K562 (cell line): ENCODE results near the gene RASSF7. TPM values are rescaled to one million over a fixed set of nuclear protein-coding genes. Genes with fewer than 3 reads are reported as not detected.

Source experiments
- ATAC-seq: fragments of 200-7000 bp; cut with Tn5 transposase; 3 replicates; pipeline ENCODE4 v1.9.1; 2020; ENCODE audit warnings: moderate library complexity
- BruUV-seq: library from RNA; stranded (reverse); fragments of 400-500 nt; replicated peaks from 2 replicates; lab custom pipeline; 2021; lab: Mats Ljungman, UMichigan
- CTCF ChIA-PET: fragments of 300-600 bp; formaldehyde crosslinking; extraction: SDS; loops from one replicate; lab custom pipeline; 2021; ENCODE audit warnings: low intra/inter-chr PET ratio; lab: Yijun Ruan, JAX
- POLR2A ChIA-PET: fragments of 300-600, 350-650 bp; sonication (Branson Sonifier 250); formaldehyde crosslinking; extraction: SDS; loops from one replicate; lab custom pipeline; 2021; ENCODE audit warnings: antibody characterized with exemption, inconsistent platforms; lab: Yijun Ruan, JAX
- DNase-seq, 4 experiments: peaks; one replicate each; pipeline versions ENCODE4 v3.0.0 to v3.0.0-alpha.2; 2011 to 2018; ENCODE audit warnings: low spot score in 3 of 4, mixed read lengths in 3 of 4; ENCODE audit errors: extremely low read depth in 1 of 4
- FAIRE-seq: peaks from 2 replicates; lab custom pipeline; 2011; peaks lifted over from hg19 to GRCh38; lab: Jason Lieb, UNC
- H2AFZ ChIP-seq: 2 replicates; pipeline ENCODE4 v1.6.0; 2011; ENCODE audit warnings: low read depth, low read length, control low read depth, inconsistent platforms
- H3K27ac ChIP-seq: fragments of 200-600 bp; 3 replicates; pipeline ENCODE4 v1.8.0; 2011; ENCODE audit warnings: low read depth, mild to moderate bottlenecking, control low read depth, inconsistent platforms, low read length, moderate library complexity, mixed read lengths; ENCODE audit errors: extremely low read depth
- H3K27me3 ChIP-seq, 2 experiments: fragments of 300-600 bp in 1 of 2; 2 replicates in 1 of 2; 3 replicates in 1 of 2; pipeline versions ENCODE4 v1.6.0 to v1.8.0; 2011; ENCODE audit warnings: inconsistent platforms in 2 of 2, low read length in 2 of 2, mild to moderate bottlenecking in 1 of 2, mixed read lengths in 1 of 2, moderate library complexity in 1 of 2; ENCODE audit not compliant: control insufficient read depth in 2 of 2, insufficient read depth in 2 of 2
- H3K36me3 ChIP-seq: fragments of 300-600 bp; 3 replicates; pipeline ENCODE4 v1.8.0; 2011; ENCODE audit warnings: mild to moderate bottlenecking, low read length, inconsistent platforms; ENCODE audit not compliant: control insufficient read depth, insufficient read depth
- H3K4me1 ChIP-seq, 2 experiments: fragments of 200-600 bp in 1 of 2; replicated peaks in 1 of 2; 2 replicates in 1 of 2; 3 replicates in 1 of 2; pipeline versions ENCODE4 v1.5.1 to v1.8.0; 2011; ENCODE audit warnings: inconsistent platforms in 2 of 2, low read length in 2 of 2, mild to moderate bottlenecking in 1 of 2, mixed read lengths in 1 of 2, moderate library complexity in 1 of 2; ENCODE audit not compliant: control insufficient read depth in 2 of 2, insufficient read depth in 2 of 2
- H3K4me2 ChIP-seq: 2 replicates; pipeline ENCODE4 v1.6.1; 2011; ENCODE audit warnings: low read length, control low read depth, inconsistent platforms, mixed read lengths; ENCODE audit not compliant: insufficient read depth
- H3K4me3 ChIP-seq: fragments of 200-600 bp; sonication (generic), shearing (Covaris generic); 2 replicates; pipeline ENCODE4 v1.5.1; 2016; ENCODE audit warnings: control low read depth, inconsistent platforms
- H3K79me2 ChIP-seq: fragments of 200-600 bp; 3 replicates; pipeline ENCODE4 v1.8.0; 2011; ENCODE audit warnings: low read length, inconsistent platforms; ENCODE audit not compliant: control insufficient read depth, insufficient read depth
- H3K9ac ChIP-seq, 2 experiments: 2 replicates each; pipeline versions ENCODE4 v1.6.0 to v1.6.1; 2011; ENCODE audit warnings: low read depth in 2 of 2, low read length in 2 of 2, control low read depth in 1 of 2, inconsistent platforms in 1 of 2, mild to moderate bottlenecking in 1 of 2, mixed read lengths in 1 of 2; ENCODE audit not compliant: insufficient read depth in 1 of 2
- H3K9me1 ChIP-seq: one replicate; pipeline ENCODE4 v1.6.0; 2011; ENCODE audit warnings: inconsistent platforms, mild to moderate bottlenecking, low read length, moderate library complexity; ENCODE audit not compliant: control insufficient read depth, insufficient read depth
- H3K9me3 ChIP-seq: replicated peaks from 2 replicates; pipeline ENCODE4 v1.5.1; 2011; ENCODE audit warnings: low read depth, low read length, inconsistent platforms; ENCODE audit not compliant: control insufficient read depth, insufficient read depth
- H4K20me1 ChIP-seq: replicated peaks from 2 replicates; pipeline ENCODE4 v1.6.1; 2011; ENCODE audit warnings: low read length, inconsistent platforms, mixed read lengths; ENCODE audit not compliant: control insufficient read depth, insufficient read depth
- GATAD2B ChIP-seq: fragments of 450-650 bp; IDR thresholded peaks from 2 replicates; pipeline ENCODE4 v1.6.1; 2017; ENCODE audit warnings: mild to moderate bottlenecking, borderline replicate concordance
- POLR2G ChIP-seq: fragments of 200-400 bp; formaldehyde crosslinking; IDR thresholded peaks from 2 replicates; pipeline ENCODE4 v1.6.1; 2017; ENCODE audit warnings: low read depth, mild to moderate bottlenecking, antibody characterized with exemption, low read length, moderate library complexity
- ZBTB2 ChIP-seq: fragments of 450-650 bp; IDR thresholded peaks from 2 replicates; pipeline ENCODE4 v1.6.1; 2016; ENCODE audit warnings: antibody characterized with exemption
- ZNF717 ChIP-seq: fragments of 250-450 bp; sonication (Bioruptor Pico); IDR thresholded peaks from 2 replicates; pipeline ENCODE4 v1.5.0; 2021
- WGBS: fragments of 100-300 bp; shearing (Covaris generic); methylation state at CpG from one replicate; pipeline ENCODE4 v1.1.6; 2016; ENCODE audit warnings: low coverage, mixed read lengths; ENCODE audit not compliant: insufficient coverage; ENCODE audit errors: missing lambda C conversion rate; 5-methylcytosine and 5-hydroxymethylcytosine counted together
- in situ Hi-C: fragments of 300-500 bp; cut with MboI; formaldehyde crosslinking; loops from 4 replicates; pipeline ENCODE4 v1.15.0; 2018; ENCODE audit warnings: inconsistent platforms, mixed read lengths
- intact Hi-C: fragments of 100-400 bp; cut with micrococcal nuclease; formaldehyde crosslinking; loops from 2 replicates; pipeline ENCODE4 v1.14.2; 2022
- polyA plus RNA-seq, 8 experiments: library from polyadenylated mRNA; depleted of rRNA in 4 of 8; stranded (reverse) in 5 of 8; unstranded in 3 of 8; fragments of >200 nt; fragmentation: Nextera tagmentation in 2 of 8; fragmentation: Illumina TruSeq in 1 of 8; extraction: Ambion mirVana in 2 of 8; extraction: Trizol in 1 of 8; gene quantifications; 2 replicates each; pipeline versions ENCODE4 v1.2.1 to v1.2.3, GENCODE V29; 2011 to 2014; ENCODE audit warnings: inconsistent platforms in 1 of 8, missing spikeins in 1 of 8
- total RNA-seq, 7 experiments: library from RNA; depleted of rRNA in 6 of 7; stranded (reverse); fragments of >200 nt in 6 of 7; fragmentation: Illumina TruSeq in 2 of 7; extraction: Trizol in 2 of 7; gene quantifications; 2 replicates each; pipeline versions ENCODE4 v1.2.1 to v1.2.3, GENCODE V29; 2011 to 2021; ENCODE audit warnings: low replicate concordance in 1 of 7

The RASSF7 gene
- total and polyA plus RNA-seq, 9 of the 15 experiments (the other 6 are each of a cell fraction or from before 2014, with no cell fraction given), result 0.41 to 45.2 (median 18.6) TPM

GRCh38 chr11:562046-562645 is 1.4 kb downstream of the RASSF7 start (continued):
- no peak for TF ChIP-seq GATAD2B

GRCh38 chr11:563066-563811 is 2.5 kb downstream of the RASSF7 start:
- WGBS, result 96% methylated on average over 15 of the region's 18 CpGs
- no TSS peak for BruUV-seq
- ChIA-PET CTCF (no interaction called here), POLR2A (interaction anchor here (0.6 to 1.5 kb wide), 3 partner anchors 12 to 133 kb away, joined by 3 to 4 read pairs (median 3); partner anchors contain the start of gene TMEM80)
- TF ChIP-seq POLR2G (peak; percentile 50; the same call in 1 of the 2 replicates), ZNF717 (no peak), ZBTB2 (no peak)
- in situ Hi-C loops, result no loop called here
- DNase-seq (no peak), ATAC-seq (no peak), FAIRE-seq (no peak)
- intact Hi-C loops, result loop anchor here (10.0 kb wide), 1 partner anchor 232 kb away; the partner anchor contains the start of genes CEND1 and SLC25A22
- Histone ChIP-seq H3K27ac (no peak overlapping the region), H3K79me2 (peaks cover 46% of the 10 kb centered on the region), H3K4me2 (no peak overlapping the region), H3K4me3 (no peak overlapping the region), H3K36me3 (peaks cover 33% of the 10 kb centered on the region; the same call in 2 of the 3 replicates), H3K9ac (peak overlapping the region in 1 of 2 experiments; percentile 9; a peak in 2 of 4 replicates), H3K9me3 (no peaks in the 10 kb centered on the region), H3K27me3 (no peaks in the 10 kb centered on the region), H3K9me1 (peaks cover 2% of the 10 kb centered on the region), H4K20me1 (0 out of 2 replicates have a peak, but pooled peaks cover 5% of the 10 kb centered on the region), H2AFZ (no peak overlapping the region), H3K4me1 (peaks cover 34 to 84% of the 10 kb centered on the region in 2 experiments)
